Measurements from ENCODE around the gene TUBG1.

- TF ChIP-seq, protein P1, sequence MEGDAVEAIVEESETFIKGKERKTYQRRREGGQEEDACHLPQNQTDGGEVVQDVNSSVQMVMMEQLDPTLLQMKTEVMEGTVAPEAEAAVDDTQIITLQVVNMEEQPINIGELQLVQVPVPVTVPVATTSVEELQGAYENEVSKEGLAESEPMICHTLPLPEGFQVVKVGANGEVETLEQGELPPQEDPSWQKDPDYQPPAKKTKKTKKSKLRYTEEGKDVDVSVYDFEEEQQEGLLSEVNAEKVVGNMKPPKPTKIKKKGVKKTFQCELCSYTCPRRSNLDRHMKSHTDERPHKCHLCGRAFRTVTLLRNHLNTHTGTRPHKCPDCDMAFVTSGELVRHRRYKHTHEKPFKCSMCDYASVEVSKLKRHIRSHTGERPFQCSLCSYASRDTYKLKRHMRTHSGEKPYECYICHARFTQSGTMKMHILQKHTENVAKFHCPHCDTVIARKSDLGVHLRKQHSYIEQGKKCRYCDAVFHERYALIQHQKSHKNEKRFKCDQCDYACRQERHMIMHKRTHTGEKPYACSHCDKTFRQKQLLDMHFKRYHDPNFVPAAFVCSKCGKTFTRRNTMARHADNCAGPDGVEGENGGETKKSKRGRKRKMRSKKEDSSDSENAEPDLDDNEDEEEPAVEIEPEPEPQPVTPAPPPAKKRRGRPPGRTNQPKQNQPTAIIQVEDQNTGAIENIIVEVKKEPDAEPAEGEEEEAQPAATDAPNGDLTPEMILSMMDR (IDR thresholded peaks at IDR 0.05) = no peak
- TF ChIP-seq EZH2 (IDR thresholded peaks at IDR 0.05) (no peak), EZH2phosphoT487 (IDR thresholded peaks at IDR 0.05) (no peak)
Observed at GRCh38 chr17:42657824-42658588, 48.5 kb downstream of the TUBG1 start.
